Esophagus squamous epithelium (tissue), 4 donors: ENCODE results near the gene DNAI2.

Experiments
- CTCF ChIP-seq, 6 experiments: fragments of 450-650 bp in 4 of 6; fragments of 200-600 bp in 2 of 6; sonication (generic) in 2 of 6; IDR thresholded peaks; one replicate each; pipeline ENCODE4 v1.5.1; 2016 to 2019; ENCODE audit warnings: antibody characterized with exemption in 6 of 6, mild to moderate bottlenecking in 4 of 6, moderate library complexity in 4 of 6
- POLR2A ChIP-seq, 4 donors: fragments of 450-650 bp; IDR thresholded peaks; one replicate each; pipeline ENCODE4 v1.6.1; 2017; ENCODE audit warnings: antibody characterized with exemption in 4 of 4, mild to moderate bottlenecking in 4 of 4, moderate library complexity in 3 of 4

DNA sequence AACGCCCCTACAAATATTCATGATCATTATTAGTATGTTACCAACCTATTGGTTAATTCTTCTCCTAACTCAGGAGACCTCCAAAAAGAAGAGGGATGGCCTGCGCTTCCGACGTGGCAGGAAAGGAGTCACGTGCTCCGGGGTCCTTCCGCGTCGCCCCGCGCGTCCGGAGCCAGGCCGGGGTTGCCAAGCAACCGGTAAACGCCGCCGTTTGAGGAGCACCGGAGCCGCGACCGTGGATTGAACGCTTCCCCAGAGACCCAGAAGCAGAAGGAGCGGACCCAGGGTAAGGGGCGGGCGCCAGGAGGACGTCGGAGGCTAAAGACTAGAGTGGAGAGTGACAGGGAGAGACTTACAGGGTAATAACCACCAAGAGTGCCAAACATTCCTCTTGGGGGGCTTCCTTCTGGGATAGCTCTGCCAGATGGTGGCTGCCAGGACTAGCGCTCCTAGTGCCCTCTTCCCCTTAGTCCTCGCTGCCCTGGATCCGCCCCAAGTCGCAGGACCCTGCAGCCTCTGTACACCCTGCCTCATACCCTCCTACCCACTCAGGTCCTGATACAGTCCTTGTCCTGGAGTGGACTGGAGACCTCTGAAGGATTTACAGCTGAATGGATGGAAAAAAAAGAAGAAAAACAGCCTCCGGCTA lies at the start of gene DNAI2:
- TF ChIP-seq CTCF (IDR thresholded peaks at IDR 0.05) (no peak), POLR2A (IDR thresholded peaks at IDR 0.05) (no peak)
